PFSK-1 (cell line): ENCODE measurements around the gene ADO.

Experiments
- POLR2AphosphoS5 ChIP-seq: IDR thresholded peaks from 2 replicates; pipeline ENCODE4 v1.6.1; 2012; ENCODE audit warnings: low read depth, mild to moderate bottlenecking, control low read depth, low read length, moderate library complexity
- SIN3A ChIP-seq: IDR thresholded peaks from 2 replicates; pipeline ENCODE4 v1.6.1; 2012; ENCODE audit warnings: mild to moderate bottlenecking, low read length, moderate library complexity, borderline replicate concordance; ENCODE audit not compliant: insufficient read depth
- TAF1 ChIP-seq: IDR thresholded peaks from 2 replicates; pipeline ENCODE4 v1.6.1; 2012; ENCODE audit warnings: low read length, control low read depth, borderline replicate concordance; ENCODE audit not compliant: insufficient read depth

GRCh38 chr10:62804356-62805230 is at the start of gene ADO:
- TF ChIP-seq POLR2AphosphoS5 (peak; percentile 52), TAF1 (peak; percentile 15; the same call in 1 of the 2 replicates), SIN3A (no peak; the same call in 1 of the 2 replicates)
